ENCODE measurements around the gene PRKG1.

GRCh38 chr10:52185256-52185655, 1111.0 kb downstream of the PRKG1 start:
- TF ChIP-seq CTCF (optimal IDR thresholded peaks at IDR 0.05 in 1 of 3, IDR thresholded peaks at IDR 0.05 in 1 of 3, conservative IDR thresholded peaks at IDR 0.05 in 1 of 3; ENCODE audit: extremely low read depth in 1 of 3, insufficient read depth in 2 of 3, low read length in 3 of 3) (no peak), EZH2 (IDR thresholded peaks at IDR 0.05; ENCODE audit: low read length) (no peak)

Measured in keratinocyte (primary cell).